ENCODE data around the gene GRAP2.

GRAP2 gene

GRCh38 chr22:39915295-39915726 lies 14.4 kb downstream of the GRAP2 start:
- no peak overlapping the region for H3K4me3 ChIP-seq (ENCODE audit: control insufficient read depth, low read depth, low read length)
- TF ChIP-seq, protein P1, sequence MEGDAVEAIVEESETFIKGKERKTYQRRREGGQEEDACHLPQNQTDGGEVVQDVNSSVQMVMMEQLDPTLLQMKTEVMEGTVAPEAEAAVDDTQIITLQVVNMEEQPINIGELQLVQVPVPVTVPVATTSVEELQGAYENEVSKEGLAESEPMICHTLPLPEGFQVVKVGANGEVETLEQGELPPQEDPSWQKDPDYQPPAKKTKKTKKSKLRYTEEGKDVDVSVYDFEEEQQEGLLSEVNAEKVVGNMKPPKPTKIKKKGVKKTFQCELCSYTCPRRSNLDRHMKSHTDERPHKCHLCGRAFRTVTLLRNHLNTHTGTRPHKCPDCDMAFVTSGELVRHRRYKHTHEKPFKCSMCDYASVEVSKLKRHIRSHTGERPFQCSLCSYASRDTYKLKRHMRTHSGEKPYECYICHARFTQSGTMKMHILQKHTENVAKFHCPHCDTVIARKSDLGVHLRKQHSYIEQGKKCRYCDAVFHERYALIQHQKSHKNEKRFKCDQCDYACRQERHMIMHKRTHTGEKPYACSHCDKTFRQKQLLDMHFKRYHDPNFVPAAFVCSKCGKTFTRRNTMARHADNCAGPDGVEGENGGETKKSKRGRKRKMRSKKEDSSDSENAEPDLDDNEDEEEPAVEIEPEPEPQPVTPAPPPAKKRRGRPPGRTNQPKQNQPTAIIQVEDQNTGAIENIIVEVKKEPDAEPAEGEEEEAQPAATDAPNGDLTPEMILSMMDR (IDR thresholded peaks at IDR 0.05; ENCODE audit: control insufficient read depth, insufficient read depth, low read depth, low read length, missing control alignments), result no peak
- no peak for DNase-seq (ENCODE audit: low read depth)

GRCh38 chr22:39916496-39916895 lies 15.6 kb downstream of the GRAP2 start:
- no peak for DNase-seq (ENCODE audit: low read depth)
- H3K4me3 ChIP-seq (ENCODE audit: control insufficient read depth, low read depth, low read length), result no peak overlapping the region
- TF ChIP-seq, protein P1 (IDR thresholded peaks at IDR 0.05; ENCODE audit: control insufficient read depth, insufficient read depth, low read depth, low read length, missing control alignments), result no peak

GRCh38 chr22:39917197-39917643 lies 16.3 kb downstream of the GRAP2 start:
- no peak overlapping the region for H3K4me3 ChIP-seq (ENCODE audit: control insufficient read depth, low read depth, low read length)
- DNase-seq (ENCODE audit: low read depth), result no peak
- TF ChIP-seq, protein P1 (IDR thresholded peaks at IDR 0.05; ENCODE audit: control insufficient read depth, insufficient read depth, low read depth, low read length, missing control alignments), result no peak

DNA sequence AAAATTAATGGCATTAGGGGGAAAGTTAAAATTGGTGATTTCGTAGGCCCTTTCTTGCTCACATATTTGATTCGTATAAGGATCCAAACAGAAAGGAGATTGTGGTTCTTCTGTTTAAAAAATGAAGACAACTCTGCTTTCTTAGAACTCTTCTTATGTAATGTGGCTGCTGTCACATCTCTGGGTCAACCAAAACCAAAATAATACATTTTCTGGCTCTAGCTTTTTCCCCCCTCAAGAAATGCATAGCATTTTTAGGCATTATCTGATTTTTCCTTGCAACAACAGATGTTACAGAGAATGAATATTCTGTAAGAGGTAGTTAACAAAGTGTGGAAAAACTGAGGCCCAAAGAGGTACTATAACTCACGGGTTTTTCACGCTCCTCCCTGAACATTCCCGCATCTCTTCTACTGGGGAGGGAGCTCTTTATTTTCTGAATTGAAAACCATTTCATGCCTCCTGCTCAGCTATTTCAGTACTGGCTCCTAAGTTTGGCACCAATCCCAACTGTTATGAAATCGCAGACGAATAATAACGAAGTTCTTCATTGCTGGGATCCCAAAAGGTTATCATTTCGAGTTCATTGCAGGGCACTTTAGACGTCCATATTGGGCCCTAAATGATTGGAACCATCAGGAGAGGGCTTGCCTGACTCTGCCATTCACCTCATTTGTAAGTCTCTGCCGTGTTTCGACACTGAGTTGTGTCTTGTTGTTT lies 17.1 kb downstream of the GRAP2 start:
- DNase-seq (ENCODE audit: low read depth), result no peak
- H3K4me3 ChIP-seq (ENCODE audit: control insufficient read depth, low read depth, low read length), result no peak overlapping the region
- TF ChIP-seq, protein P1 (IDR thresholded peaks at IDR 0.05; ENCODE audit: control insufficient read depth, insufficient read depth, low read depth, low read length, missing control alignments), result no peak

GRCh38 chr22:39920134-39920743 lies 19.4 kb downstream of the GRAP2 start:
- H3K4me3 ChIP-seq (ENCODE audit: control insufficient read depth, low read depth, low read length), result no peak overlapping the region

GRCh38 chr22:39923696-39924095 lies 22.8 kb downstream of the GRAP2 start:
- DNase-seq (ENCODE audit: low read depth), result no peak
- TF ChIP-seq, protein P1 (IDR thresholded peaks at IDR 0.05; ENCODE audit: control insufficient read depth, insufficient read depth, low read depth, low read length, missing control alignments), result no peak
- H3K4me3 ChIP-seq (ENCODE audit: control insufficient read depth, low read depth, low read length), result no peak overlapping the region

More at GRCh38 chr22:39920134-39920743, 19.4 kb downstream of the GRAP2 start:
- DNase-seq (ENCODE audit: low read depth), result no peak
- TF ChIP-seq, protein P1 (IDR thresholded peaks at IDR 0.05; ENCODE audit: control insufficient read depth, insufficient read depth, low read depth, low read length, missing control alignments), result no peak

Data from AG09309 (cell line).